ENCODE data around the gene SCOC.
A peak's percentile ranks its signal among the peaks of the same experiment; 100 is the strongest.
"Not testable (repeated sequence)": the region's sequence is repeated elsewhere in the genome, so short reads cannot be mapped to it uniquely, and the experiment has no call there.

SCOC gene

GRCh38 chr4:140400111-140400510 is 26.7 kb downstream of the SCOC start:
- DNase-seq, result no peak
- H3K36me3 ChIP-seq, result no peaks in the 10 kb centered on the region
- TF ChIP-seq CTCF (IDR thresholded peaks at IDR 0.05), result no peak
- H3K4me3 ChIP-seq, result no peak overlapping the region
- H3K4me1 ChIP-seq, result no peaks in the 10 kb centered on the region
- intact Hi-C loops (cut with DNase I; ENCODE audit: low total_unique reads), result no loop called here
- H3K27me3 ChIP-seq, result no peaks in the 10 kb centered on the region
- no peak overlapping the region for H3K27ac ChIP-seq
- H3K9me3 ChIP-seq, result no peaks in the 10 kb centered on the region

- Histone ChIP-seq H3K36me3 (no peaks in the 10 kb centered on the region), H3K9me3 (no peaks in the 10 kb centered on the region), H3K4me3 (no peak overlapping the region), H3K27me3 (no peaks in the 10 kb centered on the region), H3K4me1 (no peaks in the 10 kb centered on the region), H3K27ac (no peak overlapping the region)
- DNase-seq, result no peak
- intact Hi-C loops (cut with DNase I; ENCODE audit: low total_unique reads), result no loop called here
- TF ChIP-seq CTCF (IDR thresholded peaks at IDR 0.05), result no peak
Observed at GRCh38 chr4:140406292-140406691, 32.8 kb downstream of the SCOC start.

- Histone ChIP-seq H3K4me3 (no peak overlapping the region), H3K27me3 (no peaks in the 10 kb centered on the region), H3K27ac (no peak overlapping the region), H3K4me1 (no peaks in the 10 kb centered on the region), H3K36me3 (no peaks in the 10 kb centered on the region), H3K9me3 (no peaks in the 10 kb centered on the region)
- TF ChIP-seq CTCF (IDR thresholded peaks at IDR 0.05), result no peak
- intact Hi-C loops (cut with DNase I; ENCODE audit: low total_unique reads), result no loop called here
- no peak for DNase-seq
Observed at GRCh38 chr4:140408974-140409373, 35.5 kb downstream of the SCOC start.

GRCh38 chr4:140413130-140413969 is 39.9 kb downstream of the SCOC start:
- H3K4me1 ChIP-seq; DNase-seq; H3K9me3 ChIP-seq; H3K4me3 ChIP-seq; H3K27ac ChIP-seq; intact Hi-C loops (cut with DNase I; ENCODE audit: low total_unique reads); H3K36me3 ChIP-seq; H3K27me3 ChIP-seq: not testable (repeated sequence)

- Histone ChIP-seq H3K4me3 (no peak overlapping the region), H3K9me3 (no peaks in the 10 kb centered on the region), H3K36me3 (no peaks in the 10 kb centered on the region), H3K27ac (no peak overlapping the region), H3K27me3 (peaks cover 0 to 18% of the 10 kb centered on the region in 2 donors), H3K4me1 (peaks cover 0 to 15% (median 13%) of the 10 kb centered on the region in 4 donors)
- TF ChIP-seq CTCF (IDR thresholded peaks at IDR 0.05), result no peak
- DNase-seq, result no peak
- intact Hi-C loops (cut with DNase I; ENCODE audit: low total_unique reads), result no loop called here
Observed at GRCh38 chr4:140423106-140423505, 49.7 kb downstream of the SCOC start.

GRCh38 chr4:140426610-140427105 is 53.2 kb downstream of the SCOC start:
- peak overlapping the region; percentile 48 to 62 for H3K4me3 ChIP-seq
- H3K27ac ChIP-seq, result no peak overlapping the region
- H3K9me3 ChIP-seq, result no peaks in the 10 kb centered on the region
- no peak for TF ChIP-seq CTCF (IDR thresholded peaks at IDR 0.05)
- H3K27me3 ChIP-seq, result peaks cover 0 to 20% of the 10 kb centered on the region in 2 donors
- intact Hi-C loops (cut with DNase I; ENCODE audit: low total_unique reads), result no loop called here
- DNase-seq, result peak in 1 of 2 donors; percentile 59
- H3K36me3 ChIP-seq, result no peaks in the 10 kb centered on the region
- peaks cover 0 to 15% (median 13%) of the 10 kb centered on the region in 4 donors for H3K4me1 ChIP-seq
